SK-N-SH (cell line): ENCODE measurements around the gene GPRC5C. TPM values are rescaled to one million over a fixed set of nuclear protein-coding genes. Genes with fewer than 3 reads are reported as not detected.

Experiments used
- CTCF ChIA-PET: fragments of 300-600, 350-600 bp; formaldehyde crosslinking; extraction: SDS; loops from one replicate; lab custom pipeline; 2021; lab: Yijun Ruan, JAX
- POLR2A ChIA-PET: fragments of 350-600 bp; sonication (Branson Sonifier 250); formaldehyde crosslinking; extraction: SDS; loops from one replicate; lab custom pipeline; 2020; ENCODE audit warnings: antibody characterized with exemption, inconsistent platforms; lab: Yijun Ruan, JAX
- DNase-seq: peaks from one replicate; pipeline ENCODE4 v3.0.0; 2012
- H2AFZ ChIP-seq: fragments of 200-600 bp; sonication (generic); 2 replicates; pipeline ENCODE4 v1.8.1; 2016; ENCODE audit warnings: antibody characterized with exemption, mild to moderate bottlenecking, low read depth
- H3F3A ChIP-seq: fragments of 200-600 bp; sonication (generic); replicated peaks from 2 replicates; pipeline ENCODE3; 2016; ENCODE audit warnings: antibody characterized with exemption, mild to moderate bottlenecking; ENCODE audit not compliant: insufficient read depth
- H3K27ac ChIP-seq, 2 experiments: fragments of 200-500 bp in 1 of 2; fragments of 200-600 bp in 1 of 2; sonication (Bioruptor generic) in 1 of 2; sonication (generic), shearing (Covaris generic) in 1 of 2; 2 replicates each; pipeline versions ENCODE4 v1.5.1 to v1.6.1; 2014 to 2016; ENCODE audit warnings: low read depth in 2 of 2, inconsistent platforms in 1 of 2, low read length in 1 of 2, mild to moderate bottlenecking in 1 of 2, mixed read lengths in 1 of 2
- H3K27me3 ChIP-seq: fragments of 200-600 bp; sonication (generic), shearing (Covaris generic); 2 replicates; pipeline ENCODE4 v1.6.1; 2016; ENCODE audit warnings: mixed run types; ENCODE audit not compliant: insufficient read depth
- H3K36me3 ChIP-seq, 2 experiments: fragments of 200-500 bp in 1 of 2; fragments of 200-600 bp in 1 of 2; sonication (Bioruptor generic) in 1 of 2; sonication (generic) in 1 of 2; replicated peaks in 1 of 2; 2 replicates each; pipeline versions ENCODE3 to v1.5.1; 2014 to 2016; ENCODE audit warnings: low read length in 1 of 2, mild to moderate bottlenecking in 1 of 2; ENCODE audit not compliant: insufficient read depth in 2 of 2, control insufficient read depth in 1 of 2
- H3K4me1 ChIP-seq, 2 experiments: fragments of 200-500 bp in 1 of 2; fragments of 200-600 bp in 1 of 2; sonication (Bioruptor generic) in 1 of 2; sonication (generic), shearing (Covaris generic) in 1 of 2; 2 replicates each; pipeline versions ENCODE4 v1.5.1 to v1.6.1; 2014 to 2016; ENCODE audit warnings: low read depth in 1 of 2, low read length in 1 of 2, mixed run types in 1 of 2; ENCODE audit not compliant: insufficient read depth in 2 of 2, control insufficient read depth in 1 of 2
- H3K4me2 ChIP-seq: fragments of 200-600 bp; sonication (generic), shearing (Covaris generic); 2 replicates; pipeline ENCODE4 v1.6.1; 2017; ENCODE audit warnings: mixed run types
- H3K4me3 ChIP-seq, 2 experiments: fragments of 200-500 bp in 1 of 2; fragments of 200-600 bp in 1 of 2; sonication (Bioruptor generic) in 1 of 2; sonication (generic), shearing (Covaris generic) in 1 of 2; 2 replicates each; pipeline versions ENCODE4 v1.5.1 to v1.8.1; 2014 to 2016; ENCODE audit warnings: low read depth in 2 of 2, inconsistent platforms in 1 of 2, low read length in 1 of 2, mild to moderate bottlenecking in 1 of 2, mixed read lengths in 1 of 2, moderate library complexity in 1 of 2
- H3K79me2 ChIP-seq: fragments of 200-600 bp; sonication (generic); 2 replicates; pipeline ENCODE4 v1.8.1; 2017; ENCODE audit warnings: mild to moderate bottlenecking; ENCODE audit not compliant: insufficient read depth
- H3K9ac ChIP-seq: fragments of 200-600 bp; sonication (generic); 2 replicates; pipeline ENCODE4 v1.6.1; 2017; ENCODE audit warnings: mixed run types
- H3K9me2 ChIP-seq: fragments of 200-600 bp; sonication (generic); 2 replicates; pipeline ENCODE4 v1.6.1; 2017; ENCODE audit warnings: mixed run types
- H3K9me3 ChIP-seq: fragments of 200-600 bp; sonication (generic); 2 replicates; pipeline ENCODE4 v1.6.1; 2017; ENCODE audit warnings: mixed run types, mild to moderate bottlenecking, moderate library complexity
- H4K20me1 ChIP-seq: fragments of 200-600 bp; sonication (generic); 2 replicates; pipeline ENCODE4 v1.6.1; 2017; ENCODE audit warnings: mild to moderate bottlenecking, mixed run types; ENCODE audit not compliant: insufficient read depth
- CHD2 ChIP-seq: fragments of 150-350 bp; IDR thresholded peaks from 2 replicates; pipeline ENCODE4 v1.6.1; 2018; ENCODE audit warnings: low read length; ENCODE audit not compliant: partially characterized antibody
- ELF1 ChIP-seq: IDR thresholded peaks from 2 replicates; pipeline ENCODE4 v1.4.0; 2012
- EP300 ChIP-seq, 2 experiments: IDR thresholded peaks; 2 replicates each; pipeline versions ENCODE4 v1.4.0 to v1.6.1; 2012; ENCODE audit warnings: borderline replicate concordance in 1 of 2, low read depth in 1 of 2, low read length in 1 of 2
- EZH2phosphoT487 ChIP-seq: fragments of 200-600 bp; sonication (generic); IDR thresholded peaks from 2 replicates; pipeline ENCODE4 v1.6.1; 2017; ENCODE audit warnings: low read depth, mixed run types, mild to moderate bottlenecking, antibody characterized with exemption, moderate library complexity, borderline replicate concordance
- FOSL2 ChIP-seq: IDR thresholded peaks from 2 replicates; pipeline ENCODE4 v1.4.0; 2012; ENCODE audit warnings: low read depth, mild to moderate bottlenecking, moderate library complexity, borderline replicate concordance
- FOXJ3 ChIP-seq: sonication (generic); formaldehyde crosslinking; IDR thresholded peaks from 2 replicates; pipeline ENCODE4 v1.5.1; 2020; ENCODE audit warnings: mild to moderate bottlenecking, missing genetic modification reagents
- FOXM1 ChIP-seq: IDR thresholded peaks from 2 replicates; pipeline ENCODE4 v1.4.0; 2012; ENCODE audit warnings: low read depth, mild to moderate bottlenecking
- GABPA ChIP-seq: IDR thresholded peaks from 2 replicates; pipeline ENCODE4 v1.4.0; 2012; ENCODE audit warnings: low read depth, mild to moderate bottlenecking
- MEF2A ChIP-seq: IDR thresholded peaks from 2 replicates; pipeline ENCODE4 v1.4.0; 2012; ENCODE audit warnings: low read depth, borderline replicate concordance
- NFIC ChIP-seq: IDR thresholded peaks from 2 replicates; pipeline ENCODE4 v1.4.0; 2012; ENCODE audit warnings: borderline replicate concordance
- NRF1 ChIP-seq: IDR thresholded peaks from 2 replicates; pipeline ENCODE4 v1.6.1; 2012; ENCODE audit warnings: low read depth, mild to moderate bottlenecking, low read length
- POLR2AphosphoS5 ChIP-seq: IDR thresholded peaks from 2 replicates; pipeline ENCODE4 v1.6.1; 2012; ENCODE audit warnings: low read depth, low read length
- RAD21 ChIP-seq: IDR thresholded peaks from 2 replicates; pipeline ENCODE4 v1.6.1; 2012; ENCODE audit warnings: mild to moderate bottlenecking, low read length
- RCOR1 ChIP-seq: fragments of 150-350 bp; IDR thresholded peaks from 2 replicates; pipeline ENCODE4 v1.6.1; 2017; ENCODE audit warnings: antibody characterized with exemption, low read length
- TAF1 ChIP-seq: IDR thresholded peaks from 2 replicates; pipeline ENCODE4 v1.6.1; 2012; ENCODE audit warnings: low read depth, mild to moderate bottlenecking, low read length, moderate library complexity, borderline replicate concordance
- TCF12 ChIP-seq: IDR thresholded peaks from 2 replicates; pipeline ENCODE4 v1.4.0; 2012
- YY1 ChIP-seq: IDR thresholded peaks from 2 replicates; pipeline ENCODE4 v1.4.0; 2012; ENCODE audit warnings: low read depth, mild to moderate bottlenecking
- WGBS: methylation state at CpG from one replicate; pipeline ENCODE4 v1.1.6; 2017; ENCODE audit warnings: low lambda C conversion rate; 5-methylcytosine and 5-hydroxymethylcytosine counted together
- polyA plus RNA-seq, 3 experiments: library from polyadenylated mRNA; depleted of rRNA; stranded (reverse); fragments of >200 nt; gene quantifications; 2 replicates each; pipeline ENCODE4 v1.2.3, GENCODE V29; 2012
- TF ChIP-seq, protein P1 (sequence below): IDR thresholded peaks from 2 replicates; pipeline ENCODE4; 2012

Gene GPRC5C
- polyA plus RNA-seq, 1 of the 3 experiments (the other 2 are of a cell fraction) = not detected

GRCh38 chr17:74426551-74427047 lies 5.3 kb upstream of the GPRC5C start:
- ChIA-PET POLR2A (no interaction called here), CTCF (no interaction called here)
- H3F3A ChIP-seq = no peaks in the 10 kb centered on the region
- no peaks in the 10 kb centered on the region for H3K79me2 ChIP-seq
- 56% methylated on average over 9 of the region's 9 CpGs for WGBS
- H3K27me3 ChIP-seq = no peaks in the 10 kb centered on the region
- no peak overlapping the region for H3K9ac ChIP-seq
- H3K9me2 ChIP-seq = no peaks in the 10 kb centered on the region
- no peak overlapping the region for H2AFZ ChIP-seq
- no peak overlapping the region for H3K27ac ChIP-seq
- no peaks in the 10 kb centered on the region for H4K20me1 ChIP-seq
- no peaks in the 10 kb centered on the region for H3K36me3 ChIP-seq
- peaks cover 0 to 6% of the 10 kb centered on the region in 2 experiments; a peak in 1 of 4 replicates for H3K4me1 ChIP-seq
- TF ChIP-seq, protein P1, sequence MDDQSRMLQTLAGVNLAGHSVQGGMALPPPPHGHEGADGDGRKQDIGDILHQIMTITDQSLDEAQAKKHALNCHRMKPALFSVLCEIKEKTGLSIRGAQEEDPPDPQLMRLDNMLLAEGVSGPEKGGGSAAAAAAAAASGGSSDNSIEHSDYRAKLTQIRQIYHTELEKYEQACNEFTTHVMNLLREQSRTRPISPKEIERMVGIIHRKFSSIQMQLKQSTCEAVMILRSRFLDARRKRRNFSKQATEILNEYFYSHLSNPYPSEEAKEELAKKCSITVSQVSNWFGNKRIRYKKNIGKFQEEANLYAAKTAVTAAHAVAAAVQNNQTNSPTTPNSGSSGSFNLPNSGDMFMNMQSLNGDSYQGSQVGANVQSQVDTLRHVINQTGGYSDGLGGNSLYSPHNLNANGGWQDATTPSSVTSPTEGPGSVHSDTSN = no peak
- TF ChIP-seq GABPA (no peak), EZH2phosphoT487 (no peak)
- 0 out of 2 replicates have a peak, but pooled peaks cover 3% of the 10 kb centered on the region for H3K9me3 ChIP-seq
- H3K4me2 ChIP-seq = no peak overlapping the region
- no peak overlapping the region for H3K4me3 ChIP-seq
- no peak for DNase-seq

DNA sequence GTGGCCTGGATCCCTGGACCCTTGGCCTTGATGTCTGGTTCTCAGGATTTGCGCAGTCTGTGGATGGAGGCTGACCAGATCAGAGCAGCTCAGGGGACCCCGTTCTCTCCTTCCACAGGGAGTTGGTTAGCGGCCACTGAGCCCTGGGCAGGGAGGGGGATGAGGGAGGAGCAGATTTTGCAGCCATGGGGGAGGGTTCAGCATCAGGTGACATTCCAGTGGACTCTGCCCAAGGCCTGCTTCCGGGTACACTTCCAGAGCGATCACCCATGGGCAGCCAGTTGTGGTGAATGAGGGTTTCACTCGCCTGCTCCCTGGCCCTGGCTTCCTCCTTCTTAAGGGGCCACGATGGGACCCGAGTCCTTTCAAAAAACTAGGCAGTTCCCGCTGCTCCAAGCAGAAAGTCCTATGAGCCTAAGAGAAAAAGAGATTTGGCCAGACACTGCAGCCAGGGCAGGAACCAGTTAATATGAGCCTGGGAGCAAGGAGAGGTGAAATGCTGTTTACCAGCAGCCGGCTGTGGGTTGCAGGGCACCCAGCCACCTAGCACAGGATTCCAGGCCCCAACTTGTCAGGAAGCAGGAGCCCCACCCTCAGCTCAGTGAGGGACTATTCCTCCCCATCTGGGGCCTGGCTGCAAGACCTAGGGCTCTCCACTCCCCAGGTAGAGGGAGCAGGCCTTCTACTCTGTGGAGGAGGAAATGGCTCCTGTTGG lies 4.7 kb upstream of the GPRC5C start:
- H2AFZ ChIP-seq = no peak overlapping the region
- peaks cover 0 to 11% of the 10 kb centered on the region in 2 experiments; a peak in 1 of 4 replicates for H3K4me1 ChIP-seq
- H3F3A ChIP-seq = no peaks in the 10 kb centered on the region
- no peak for DNase-seq
- H3K9me2 ChIP-seq = no peaks in the 10 kb centered on the region
- no peak overlapping the region for H3K27ac ChIP-seq
- no peak overlapping the region for H3K4me3 ChIP-seq
- no peak overlapping the region for H3K9ac ChIP-seq
- no peaks in the 10 kb centered on the region for H3K79me2 ChIP-seq
- ChIA-PET POLR2A (no interaction called here), CTCF (no interaction called here)
- H3K9me3 ChIP-seq = 0 out of 2 replicates have a peak, but pooled peaks cover 3% of the 10 kb centered on the region
- H3K27me3 ChIP-seq = no peaks in the 10 kb centered on the region
- TF ChIP-seq FOXM1 = no peak
- no peak for TF ChIP-seq YY1
- no peak for TF ChIP-seq MEF2A
- TF ChIP-seq NRF1 = no peak
- no peak for TF ChIP-seq TAF1
- no peak for TF ChIP-seq FOXJ3
- TF ChIP-seq TCF12 = no peak
- no peaks in the 10 kb centered on the region for H4K20me1 ChIP-seq
- no peak overlapping the region for H3K4me2 ChIP-seq
- WGBS = 50% methylated on average over 10 of the region's 10 CpGs
- no peaks in the 10 kb centered on the region for H3K36me3 ChIP-seq

- no peaks in the 10 kb centered on the region for H3K9me2 ChIP-seq
- ChIA-PET CTCF (interaction anchor here (1.3 kb wide), 1 partner anchor 129 kb away, joined by 4 read pairs; no protein-coding TSS in a partner anchor), POLR2A (interaction anchor here (1.2 kb wide), 1 partner anchor 26 kb away, joined by 3 read pairs; no protein-coding TSS in a partner anchor)
- H3F3A ChIP-seq = no peaks in the 10 kb centered on the region
- 20% methylated on average over 6 of the region's 6 CpGs for WGBS
- no peaks in the 10 kb centered on the region for H3K36me3 ChIP-seq
- H3K4me3 ChIP-seq = no peak overlapping the region
- H3K4me1 ChIP-seq = peaks cover 0 to 11% of the 10 kb centered on the region in 2 experiments; a peak in 1 of 4 replicates
- no peak for DNase-seq
- H3K79me2 ChIP-seq = no peaks in the 10 kb centered on the region
- H3K9ac ChIP-seq = no peak overlapping the region
- no peaks in the 10 kb centered on the region for H4K20me1 ChIP-seq
- H2AFZ ChIP-seq = no peak overlapping the region
- no peak overlapping the region for H3K4me2 ChIP-seq
- 0 out of 2 replicates have a peak, but pooled peaks cover 3% of the 10 kb centered on the region for H3K9me3 ChIP-seq
- H3K27me3 ChIP-seq = no peaks in the 10 kb centered on the region
- no peak overlapping the region for H3K27ac ChIP-seq
- TF ChIP-seq, protein P1 = no peak
- TF ChIP-seq FOSL2 (no peak), ELF1 (no peak), RAD21 (no peak), YY1 (no peak), NRF1 (no peak), FOXM1 (no peak), CHD2 (no peak), NFIC (no peak), RCOR1 (no peak), POLR2AphosphoS5 (no peak), TAF1 (no peak), EP300 (IDR thresholded peaks at IDR 0.05; ENCODE audit: borderline replicate concordance in 1 of 2, low read depth in 1 of 2, low read length in 1 of 2) (no peak)
Measured at GRCh38 chr17:74427763-74428153, 4.1 kb upstream of the GPRC5C start.
